Measurements from ENCODE around the gene KIAA1217.
A peak's percentile ranks its signal among the peaks of the same experiment; 100 is the strongest.

The KIAA1217 gene

DNA sequence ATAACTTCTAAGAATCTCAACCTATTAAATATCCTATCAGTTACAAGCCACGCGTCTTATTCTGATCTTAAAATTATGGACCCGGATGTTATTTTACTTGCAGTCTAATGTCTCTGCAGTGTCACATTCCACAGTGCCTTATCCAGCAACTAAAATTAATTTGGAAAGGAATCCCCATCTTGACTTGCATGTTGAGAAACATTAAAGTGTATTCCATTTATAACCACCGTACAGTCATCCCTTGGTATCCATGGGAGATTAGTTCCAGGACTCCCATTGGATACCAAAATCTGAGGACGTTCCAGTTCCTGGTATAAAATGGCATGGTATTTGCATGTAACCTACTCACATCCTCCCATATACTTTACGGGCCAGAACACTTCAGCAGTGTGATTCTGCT is 320.0 kb downstream of the KIAA1217 start:
- DNase-seq (ENCODE audit: low read depth in 1 of 2, low spot score in 1 of 2) = no peak
- no peak for TF ChIP-seq JUND (IDR thresholded peaks at IDR 0.05; ENCODE audit: low read depth)
- in situ Hi-C loops (cut with HindIII; ENCODE audit: low pct_unique_long_range_greater_than_20kb, low sequenced_read_pairs) = no loop called here

DNA sequence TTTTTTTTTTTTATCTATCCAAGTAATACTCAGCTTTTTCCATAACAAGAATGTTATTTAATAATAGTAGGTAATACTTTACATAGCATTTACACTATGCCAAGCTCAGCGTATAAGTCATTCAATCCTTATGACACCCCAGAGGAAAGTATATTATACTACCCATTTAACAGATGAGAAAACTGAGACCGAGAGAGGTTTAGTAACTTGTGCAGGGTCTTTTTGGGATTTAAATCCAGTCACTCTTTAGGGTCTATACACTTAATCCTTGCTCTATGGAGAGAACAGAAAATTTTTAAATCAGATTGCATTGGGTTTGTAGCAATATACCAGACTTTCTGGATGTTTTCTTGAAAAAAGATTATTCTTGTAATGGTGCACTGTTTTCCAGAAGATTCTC is 322.5 kb downstream of the KIAA1217 start:
- no peak for DNase-seq (ENCODE audit: low read depth in 1 of 2, low spot score in 1 of 2)
- in situ Hi-C loops (cut with HindIII; ENCODE audit: low pct_unique_long_range_greater_than_20kb, low sequenced_read_pairs) = no loop called here
- no peak for TF ChIP-seq JUND (IDR thresholded peaks at IDR 0.05; ENCODE audit: low read depth)

DNA sequence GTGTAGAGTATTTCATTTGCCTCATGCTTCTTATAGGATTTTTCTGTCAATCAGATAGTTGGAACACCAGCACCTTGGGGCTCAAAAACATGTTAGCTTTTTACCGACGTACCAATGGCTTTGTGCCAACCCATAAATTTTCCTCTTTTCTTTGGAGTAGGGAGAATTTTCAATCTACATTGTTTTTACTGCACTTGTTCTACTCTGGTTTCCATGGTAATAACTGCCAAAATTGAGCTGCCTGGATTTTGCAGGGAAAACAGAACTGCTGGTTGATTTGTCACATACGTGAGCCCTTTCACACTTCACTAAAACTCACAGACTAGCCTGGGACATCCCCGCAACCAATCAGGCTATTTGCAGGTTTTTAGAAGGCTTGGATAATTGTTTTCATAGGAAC is 325.0 kb downstream of the KIAA1217 start:
- in situ Hi-C loops (cut with HindIII; ENCODE audit: low pct_unique_long_range_greater_than_20kb, low sequenced_read_pairs) = no loop called here

DNA sequence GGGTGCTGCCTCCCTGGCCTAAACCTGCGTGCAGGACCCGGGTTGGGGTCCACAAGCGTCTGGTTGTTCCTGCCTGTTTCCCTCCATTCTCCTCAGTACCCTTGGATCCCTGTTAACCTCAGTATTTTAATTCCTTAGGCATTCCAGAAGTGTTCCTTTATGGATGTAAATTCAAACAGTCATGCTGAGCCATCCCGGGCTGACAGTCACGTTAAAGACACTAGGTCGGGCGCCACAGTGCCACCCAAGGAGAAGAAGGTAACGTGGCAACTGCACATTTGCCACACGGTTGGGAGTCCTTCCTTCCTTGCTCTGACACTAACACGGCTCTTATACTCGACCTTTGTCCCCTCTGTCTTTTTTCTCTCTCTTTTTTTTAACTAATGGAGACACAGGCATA is 327.7 kb downstream of the KIAA1217 start:
- in situ Hi-C loops (cut with HindIII; ENCODE audit: low pct_unique_long_range_greater_than_20kb, low sequenced_read_pairs) = no loop called here
- TF ChIP-seq JUND (IDR thresholded peaks at IDR 0.05; ENCODE audit: low read depth) = no peak
- no peak for DNase-seq (ENCODE audit: low read depth in 1 of 2, low spot score in 1 of 2)

More for the DNA sequence above, 325.0 kb downstream of the KIAA1217 start:
- DNase-seq (ENCODE audit: low read depth in 1 of 2, low spot score in 1 of 2) = no peak
- TF ChIP-seq JUND (IDR thresholded peaks at IDR 0.05; ENCODE audit: low read depth) = no peak

DNA sequence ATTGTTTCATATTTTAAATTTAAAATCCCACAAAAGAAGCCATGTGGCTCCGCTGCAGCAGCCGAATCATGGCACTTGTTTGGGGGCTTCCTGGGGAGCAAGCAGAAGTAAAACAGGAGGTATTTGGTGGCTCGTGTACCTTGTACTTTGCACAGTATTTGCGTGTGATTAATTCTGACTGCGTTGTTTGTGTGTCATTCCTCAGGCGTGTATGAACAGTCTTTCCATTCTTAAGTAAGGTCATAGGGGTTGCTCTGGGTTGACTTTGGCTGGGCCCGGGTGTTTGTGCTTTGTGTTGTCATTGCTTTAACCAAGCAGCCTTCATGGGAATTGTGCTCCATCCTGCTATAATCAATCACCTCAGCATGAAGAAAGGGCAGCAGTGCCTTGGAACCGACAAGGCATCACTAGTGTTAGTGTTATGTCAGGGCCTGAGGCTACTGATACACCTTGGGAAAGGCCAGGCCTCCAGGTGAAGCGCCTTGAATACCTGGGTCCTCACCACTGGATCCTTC is 332.4 kb downstream of the KIAA1217 start:
- peak; percentile 26 to 93 for DNase-seq (ENCODE audit: low read depth in 1 of 2, low spot score in 1 of 2)
- no peak for TF ChIP-seq JUND (IDR thresholded peaks at IDR 0.05; ENCODE audit: low read depth)
- in situ Hi-C loops (cut with HindIII; ENCODE audit: low pct_unique_long_range_greater_than_20kb, low sequenced_read_pairs) = no loop called here

DNA sequence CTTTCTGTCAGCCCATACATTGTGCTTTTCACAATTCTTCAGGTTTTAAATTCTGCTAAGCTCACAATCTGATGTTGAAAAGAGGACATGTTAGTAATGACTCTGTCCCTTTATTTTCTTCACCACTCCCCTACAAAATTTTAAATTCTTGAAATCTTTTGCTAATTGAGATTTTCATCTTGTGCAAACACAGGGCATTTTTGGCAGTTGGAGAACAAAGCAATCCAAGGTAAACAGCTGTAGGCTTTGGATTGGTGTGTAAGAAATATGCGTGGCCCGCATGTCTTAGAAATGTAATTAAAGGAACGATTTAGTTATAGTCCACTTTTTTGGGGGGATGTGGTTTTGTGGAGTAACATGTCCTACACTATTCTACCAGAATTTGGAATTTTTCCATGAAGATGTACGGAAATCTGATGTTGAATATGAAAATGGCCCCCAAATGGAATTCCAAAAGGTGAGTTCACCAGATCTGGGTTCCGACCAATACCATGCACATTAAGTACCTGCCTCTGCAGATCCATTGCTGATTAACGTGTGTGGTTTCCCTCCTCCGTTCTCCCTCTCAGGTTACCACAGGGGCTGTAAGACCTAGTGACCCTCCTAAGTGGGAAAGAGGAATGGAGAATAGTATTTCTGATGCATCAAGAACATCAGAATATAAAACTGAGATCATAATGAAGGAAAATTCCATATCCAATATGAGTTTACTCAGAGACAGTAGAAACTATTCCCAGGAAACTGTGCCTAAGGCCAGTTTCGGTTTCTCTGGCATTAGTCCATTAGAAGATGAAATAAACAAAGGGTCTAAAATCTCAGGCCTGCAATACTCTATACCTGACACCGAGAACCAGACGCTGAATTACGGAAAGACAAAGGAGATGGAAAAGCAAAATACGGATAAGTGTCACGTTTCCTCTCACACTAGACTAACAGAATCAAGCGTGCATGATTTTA is 333.7 kb downstream of the KIAA1217 start:
- in situ Hi-C loops (cut with HindIII; ENCODE audit: low pct_unique_long_range_greater_than_20kb, low sequenced_read_pairs) = no loop called here
- peak; percentile 75 for TF ChIP-seq JUND (IDR thresholded peaks at IDR 0.05; ENCODE audit: low read depth)
- peak; percentile 14 to 93 for DNase-seq (ENCODE audit: low read depth in 1 of 2, low spot score in 1 of 2)

DNA sequence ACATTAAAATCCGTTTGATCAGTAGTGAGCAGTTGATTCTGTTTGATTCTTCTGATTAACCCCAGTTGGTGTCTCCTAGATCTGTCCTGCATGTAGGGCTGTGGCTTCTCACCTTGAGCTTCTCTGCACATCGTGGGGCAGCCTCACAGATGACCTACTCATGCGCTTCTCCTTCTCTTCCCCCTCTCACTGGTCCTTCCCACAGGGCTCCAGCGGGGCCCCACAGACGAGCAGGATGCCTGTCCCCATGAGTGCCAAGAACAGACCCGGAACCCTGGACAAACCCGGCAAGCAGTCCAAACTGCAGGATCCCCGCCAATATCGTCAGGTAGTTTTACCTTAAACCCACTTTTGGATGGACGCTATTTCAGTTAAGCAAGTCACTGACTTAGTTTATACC is 335.8 kb downstream of the KIAA1217 start:
- TF ChIP-seq JUND (IDR thresholded peaks at IDR 0.05; ENCODE audit: low read depth) = no peak
- no peak for DNase-seq (ENCODE audit: low read depth in 1 of 2, low spot score in 1 of 2)
- in situ Hi-C loops (cut with HindIII; ENCODE audit: low pct_unique_long_range_greater_than_20kb, low sequenced_read_pairs) = no loop called here

DNA sequence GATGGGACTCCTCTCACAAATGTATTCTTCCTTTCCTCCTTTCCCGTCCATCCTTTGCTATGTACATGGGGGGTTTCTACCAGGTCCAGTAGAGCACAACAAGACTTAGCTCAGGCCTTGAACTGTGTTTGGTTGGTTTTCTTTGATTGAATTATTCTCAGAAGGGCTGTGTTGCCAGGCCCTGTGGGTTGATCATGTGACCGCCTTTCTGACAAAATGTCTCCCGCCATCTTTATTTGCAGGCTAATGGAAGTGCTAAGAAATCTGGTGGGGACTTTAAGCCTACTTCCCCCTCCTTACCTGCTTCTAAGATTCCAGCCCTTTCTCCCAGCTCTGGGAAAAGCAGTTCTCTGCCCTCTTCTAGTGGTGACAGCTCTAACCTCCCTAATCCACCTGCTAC is 336.6 kb downstream of the KIAA1217 start:
- in situ Hi-C loops (cut with HindIII; ENCODE audit: low pct_unique_long_range_greater_than_20kb, low sequenced_read_pairs) = no loop called here
- no peak for DNase-seq (ENCODE audit: low read depth in 1 of 2, low spot score in 1 of 2)
- TF ChIP-seq JUND (IDR thresholded peaks at IDR 0.05; ENCODE audit: low read depth) = no peak

DNA sequence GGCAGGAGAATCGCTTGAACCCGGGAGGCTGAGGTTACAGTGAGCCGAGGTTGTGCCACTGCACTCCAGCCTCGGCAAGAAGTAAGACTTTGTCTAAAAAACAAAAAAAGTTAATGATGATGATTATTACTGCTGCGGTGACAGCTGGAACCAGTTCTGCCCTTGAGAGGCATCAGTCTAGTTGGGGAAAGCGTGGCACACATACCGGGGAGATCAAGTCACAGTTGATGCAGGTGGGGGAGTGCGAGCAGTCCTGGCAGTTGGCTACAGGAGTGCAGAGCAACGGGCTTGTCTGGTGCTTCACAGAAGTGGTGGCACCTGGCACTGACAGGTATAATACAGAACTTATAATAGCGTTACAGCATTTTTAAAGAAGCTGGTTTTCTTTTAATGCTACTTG is 341.7 kb downstream of the KIAA1217 start:
- in situ Hi-C loops (cut with HindIII; ENCODE audit: low pct_unique_long_range_greater_than_20kb, low sequenced_read_pairs) = no loop called here
- DNase-seq (ENCODE audit: low read depth in 1 of 2, low spot score in 1 of 2) = no peak
- TF ChIP-seq JUND (IDR thresholded peaks at IDR 0.05; ENCODE audit: low read depth) = no peak

DNA sequence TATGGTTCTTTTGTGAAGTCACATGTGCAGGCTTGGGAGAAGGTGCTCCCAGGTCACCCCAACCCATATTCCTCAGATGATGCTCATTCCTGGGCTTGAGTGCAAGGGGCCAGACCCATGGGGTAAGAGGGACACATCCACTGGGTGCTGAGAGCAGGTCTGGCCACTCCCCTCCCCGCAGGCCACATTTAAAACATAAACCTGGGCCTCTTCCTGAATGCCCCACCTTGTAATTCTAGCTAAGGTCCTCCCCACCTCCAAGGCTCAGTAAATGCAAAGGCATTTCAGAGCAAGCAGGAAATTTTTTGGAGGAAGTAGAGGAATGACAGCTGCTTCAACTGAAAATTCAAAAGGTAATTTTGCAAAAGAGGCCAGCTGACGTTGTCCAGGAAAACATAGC is 342.2 kb downstream of the KIAA1217 start:
- DNase-seq (ENCODE audit: low read depth in 1 of 2, low spot score in 1 of 2) = peak; percentile 14 to 87
- no peak for TF ChIP-seq JUND (IDR thresholded peaks at IDR 0.05; ENCODE audit: low read depth)
- in situ Hi-C loops (cut with HindIII; ENCODE audit: low pct_unique_long_range_greater_than_20kb, low sequenced_read_pairs) = no loop called here

DNA sequence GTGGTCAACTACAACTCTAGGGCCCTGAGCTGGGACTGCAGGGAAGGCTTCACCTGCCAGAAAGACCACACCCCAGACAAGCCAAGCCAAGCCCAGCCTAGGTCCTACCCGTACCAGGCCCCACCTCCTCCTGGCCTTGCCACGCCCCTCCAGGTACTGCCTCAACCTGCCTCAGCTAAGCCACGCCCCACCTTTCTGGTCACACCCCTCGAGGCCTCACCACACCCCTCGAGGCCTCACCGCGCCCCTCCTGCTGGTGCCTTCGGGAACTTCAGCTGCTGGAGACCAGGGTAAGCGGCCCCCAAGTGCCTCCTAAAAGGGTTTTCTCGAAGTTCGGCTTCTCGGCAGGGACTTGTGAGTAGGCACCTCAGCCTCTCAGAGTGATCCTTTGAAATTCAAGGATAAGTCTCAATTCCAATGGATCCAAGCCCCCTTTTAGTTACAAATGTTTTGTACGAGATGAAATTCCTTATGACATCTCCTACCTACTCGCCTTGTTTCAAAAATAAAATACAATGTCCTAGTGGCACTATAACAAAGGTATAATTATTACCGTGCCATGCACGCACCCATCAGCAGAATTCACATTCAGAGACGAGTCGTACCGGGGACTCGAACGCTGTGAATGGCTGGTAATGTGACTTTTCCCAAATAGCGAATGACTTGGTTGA is 343.5 kb downstream of the KIAA1217 start:
- in situ Hi-C loops (cut with HindIII; ENCODE audit: low pct_unique_long_range_greater_than_20kb, low sequenced_read_pairs) = no loop called here
- DNase-seq (ENCODE audit: low read depth in 1 of 2, low spot score in 1 of 2) = peak in 1 of 2 experiments; percentile 92
- no peak for TF ChIP-seq JUND (IDR thresholded peaks at IDR 0.05; ENCODE audit: low read depth)

DNA sequence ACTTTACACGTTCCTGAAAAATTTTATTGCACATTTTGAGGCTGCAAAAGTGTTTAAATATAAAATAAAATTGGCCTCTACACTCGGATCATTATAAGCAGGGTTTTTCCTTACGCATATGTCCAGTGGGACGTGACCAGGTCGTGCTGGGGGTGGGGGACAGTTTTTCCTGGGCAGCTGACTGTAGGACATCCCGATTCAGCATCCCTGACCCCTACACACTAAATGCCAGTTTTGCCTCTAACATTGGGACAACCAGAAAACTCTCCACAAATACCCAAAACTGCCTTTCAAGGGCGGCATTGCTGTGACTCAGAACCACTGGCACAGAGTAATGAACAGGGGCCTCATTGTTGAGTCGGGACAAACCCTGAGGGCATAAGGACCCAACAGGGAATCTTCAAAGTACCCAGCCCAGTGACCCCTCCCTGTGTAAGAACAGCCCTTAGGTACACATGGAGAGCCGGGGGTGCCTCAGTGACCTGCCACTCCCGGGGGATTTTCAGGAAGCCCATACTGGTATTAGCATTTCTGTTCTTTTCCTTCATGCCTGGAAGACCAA is 344.2 kb downstream of the KIAA1217 start:
- no peak for DNase-seq (ENCODE audit: low read depth in 1 of 2, low spot score in 1 of 2)
- in situ Hi-C loops (cut with HindIII; ENCODE audit: low pct_unique_long_range_greater_than_20kb, low sequenced_read_pairs) = no loop called here
- TF ChIP-seq JUND (IDR thresholded peaks at IDR 0.05; ENCODE audit: low read depth) = no peak

DNA sequence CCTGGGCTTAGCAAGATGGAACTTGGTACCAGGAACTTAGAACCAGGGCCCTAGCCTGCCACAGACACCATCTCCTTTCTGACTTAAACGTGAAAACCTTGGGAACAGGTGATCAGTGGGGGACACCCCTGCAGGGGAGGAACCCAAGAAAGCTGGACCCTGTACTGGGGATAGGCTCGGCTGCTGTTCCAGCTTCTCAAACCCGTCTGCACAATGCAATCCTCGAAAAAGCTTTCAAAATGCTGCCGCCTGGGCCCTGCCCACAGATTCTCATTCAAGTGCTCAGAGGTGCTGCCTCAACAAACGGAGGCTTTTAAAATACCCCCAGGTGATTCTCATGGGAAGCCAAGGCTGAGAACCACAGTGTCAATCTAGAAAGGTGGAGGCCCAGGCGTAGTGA is 345.1 kb downstream of the KIAA1217 start:
- no peak for TF ChIP-seq JUND (IDR thresholded peaks at IDR 0.05; ENCODE audit: low read depth)
- DNase-seq (ENCODE audit: low read depth in 1 of 2, low spot score in 1 of 2) = no peak
- in situ Hi-C loops (cut with HindIII; ENCODE audit: low pct_unique_long_range_greater_than_20kb, low sequenced_read_pairs) = no loop called here
